GM08714 (cell line): Measurements from ENCODE around the gene RPS19BP1.

Experiments used
- H3K4me3 ChIP-seq: fragments of 200-500 bp; sonication (Bioruptor generic); 2 replicates; pipeline ENCODE4 v1.5.1; 2014; ENCODE audit warnings: mild to moderate bottlenecking, low read length, inconsistent platforms
- ZNF274 ChIP-seq: IDR thresholded peaks from 2 replicates; pipeline ENCODE4 v1.6.1; 2012; ENCODE audit warnings: mild to moderate bottlenecking, low read depth, low read length

The RPS19BP1 gene

DNA sequence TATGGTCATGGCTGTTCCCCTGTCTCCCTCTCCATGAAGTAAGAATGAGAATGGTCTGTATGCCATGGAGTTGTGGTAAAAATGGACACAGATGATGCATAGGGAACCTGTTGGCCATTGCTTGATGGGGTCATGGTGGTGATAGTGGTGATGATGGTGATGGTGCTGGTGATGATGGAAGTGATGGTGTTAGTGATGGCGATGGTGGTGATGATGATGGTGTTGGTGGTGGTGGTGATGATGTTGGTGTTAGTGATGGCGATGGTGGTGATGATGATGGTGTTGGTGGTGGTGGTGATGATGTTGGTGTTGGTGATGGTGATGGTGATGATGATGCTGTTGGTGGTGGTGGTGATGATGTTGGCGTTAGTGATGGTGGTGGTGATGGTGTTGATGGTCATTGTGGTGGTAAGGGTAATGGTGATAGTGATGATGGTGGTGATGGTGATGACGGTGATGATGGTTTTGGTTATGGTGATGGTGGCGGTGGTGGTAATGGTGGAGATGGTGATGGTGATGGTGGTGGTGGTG, 32.9 kb upstream of the RPS19BP1 start:
- no peak overlapping the region for H3K4me3 ChIP-seq
- no peak for TF ChIP-seq ZNF274

DNA sequence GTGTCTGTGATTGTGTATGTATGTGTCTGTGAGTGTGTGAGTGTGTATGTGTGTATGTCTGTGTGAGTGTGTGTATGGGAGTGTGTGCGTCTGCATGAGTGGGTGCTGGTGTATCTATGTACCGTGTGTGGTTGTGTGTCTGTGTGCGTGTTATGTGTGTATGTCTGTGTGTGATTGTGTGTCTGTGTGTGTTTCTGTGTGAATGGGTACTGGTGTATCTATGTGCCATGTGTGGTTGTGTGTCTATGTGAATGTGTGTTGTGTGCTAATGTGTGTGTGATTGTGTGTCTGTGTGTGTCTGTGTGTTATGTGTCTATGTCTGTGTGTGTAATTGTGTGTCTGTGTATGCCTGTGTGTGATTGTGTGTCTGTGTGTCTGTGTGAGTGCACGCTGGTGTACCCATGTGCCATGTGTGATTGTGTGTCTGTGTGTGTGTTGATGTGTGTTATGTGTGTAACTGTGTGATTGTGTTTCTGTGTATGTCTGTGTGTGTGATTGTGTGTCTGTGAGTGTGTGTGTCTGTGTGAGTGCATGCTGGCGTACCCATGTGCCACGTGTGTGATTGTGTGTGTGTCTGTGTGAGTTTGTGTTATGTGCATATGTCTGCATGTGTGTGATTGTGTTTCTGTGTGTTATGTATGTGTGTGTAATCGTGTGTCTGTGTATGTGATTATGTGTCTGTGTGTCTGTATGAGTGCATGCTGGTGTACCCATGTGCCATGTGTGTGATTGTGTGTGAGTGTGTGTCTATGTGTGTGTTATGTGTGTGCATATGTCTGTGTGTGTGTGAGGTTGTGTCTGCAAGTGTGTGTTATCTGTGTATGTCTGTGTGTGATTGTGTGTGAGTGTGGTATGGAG, 31.3 kb upstream of the RPS19BP1 start:
- H3K4me3 ChIP-seq = no peak overlapping the region
- no peak for TF ChIP-seq ZNF274

DNA sequence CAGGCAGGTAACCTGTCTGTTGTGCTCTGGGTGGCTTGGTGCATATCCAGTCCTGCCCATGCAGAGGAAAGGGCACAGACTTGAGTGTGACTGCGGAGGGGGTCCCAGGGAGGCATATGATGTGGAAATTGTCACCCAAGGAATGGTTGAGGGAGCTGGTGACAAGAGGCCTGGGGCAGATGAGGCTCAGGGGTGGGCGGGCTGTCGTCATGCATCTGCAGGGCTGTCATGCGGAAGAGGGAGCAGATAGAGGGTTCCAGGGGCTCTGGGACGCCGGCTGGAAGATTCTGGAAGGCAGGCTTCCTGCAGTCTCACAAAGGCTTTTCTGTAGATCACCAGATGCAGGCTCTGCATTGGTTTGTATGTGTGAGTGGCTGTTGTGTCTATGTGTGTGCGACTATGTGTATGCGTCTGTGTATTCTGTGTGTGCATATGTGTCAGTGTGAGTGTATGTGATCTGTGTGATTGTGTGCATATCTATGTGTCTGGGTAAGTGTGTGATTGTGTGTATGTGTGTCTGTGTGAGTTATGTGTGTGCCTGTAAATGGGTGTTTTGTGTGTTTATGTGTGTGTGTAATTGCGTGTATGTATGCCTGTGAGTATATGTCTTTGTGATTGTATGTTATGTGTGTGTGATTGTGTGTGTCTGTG, 30.4 kb upstream of the RPS19BP1 start:
- H3K4me3 ChIP-seq = no peak overlapping the region
- no peak for TF ChIP-seq ZNF274

DNA sequence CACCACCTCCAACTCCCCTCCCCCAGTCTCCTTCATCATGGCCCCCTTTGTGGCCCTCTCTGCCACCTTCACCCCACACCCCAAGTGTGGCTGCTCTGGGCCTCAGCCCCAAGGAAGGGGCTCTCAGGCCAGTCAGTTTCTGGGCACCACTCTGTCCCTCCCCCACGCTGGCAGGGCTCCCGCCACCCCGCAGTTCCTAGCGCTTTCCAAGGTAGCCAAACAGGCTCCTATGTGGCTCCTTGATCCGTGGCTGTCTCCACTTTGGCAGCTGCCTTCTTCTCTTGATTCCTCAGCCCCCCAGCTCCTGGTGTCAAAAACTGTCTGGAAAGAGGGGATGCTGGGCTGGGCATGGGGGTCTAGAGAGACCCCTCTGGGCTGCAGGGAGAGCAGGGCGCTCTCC, 27.6 kb upstream of the RPS19BP1 start:
- TF ChIP-seq ZNF274 = no peak
- no peak overlapping the region for H3K4me3 ChIP-seq

DNA sequence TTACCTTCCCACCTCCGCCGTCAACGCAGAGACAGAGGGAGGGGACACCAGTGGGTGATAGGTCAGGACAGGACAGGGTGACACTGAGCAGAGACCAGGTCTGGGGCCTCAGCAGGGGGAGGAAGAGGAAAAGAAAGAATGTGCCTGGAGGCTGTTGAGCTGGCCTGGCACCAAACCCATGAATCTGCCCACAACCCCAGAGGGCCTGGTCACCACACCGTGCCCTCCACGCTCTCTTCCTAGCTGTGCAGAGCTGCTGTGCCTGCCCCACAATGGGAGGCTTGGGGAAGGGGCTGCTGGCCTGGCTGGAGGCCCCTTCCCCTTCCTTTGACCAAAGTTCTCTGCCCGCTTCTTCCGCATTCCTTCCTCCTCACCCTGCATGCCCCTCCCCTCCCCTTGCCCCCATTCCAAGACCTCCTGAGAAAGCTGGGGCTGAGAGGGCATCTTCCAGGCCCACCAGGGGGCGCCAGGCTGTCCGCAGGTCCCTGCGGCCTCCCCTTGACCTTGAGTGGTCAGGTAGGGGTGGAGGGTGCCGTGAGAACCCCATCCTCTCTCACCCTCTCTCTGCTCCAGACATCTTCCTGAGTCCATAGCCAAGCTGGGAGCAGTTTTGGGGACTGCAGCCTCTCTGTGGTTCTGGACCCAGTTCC, 27.0 kb upstream of the RPS19BP1 start:
- no peak overlapping the region for H3K4me3 ChIP-seq
- TF ChIP-seq ZNF274 = no peak

DNA sequence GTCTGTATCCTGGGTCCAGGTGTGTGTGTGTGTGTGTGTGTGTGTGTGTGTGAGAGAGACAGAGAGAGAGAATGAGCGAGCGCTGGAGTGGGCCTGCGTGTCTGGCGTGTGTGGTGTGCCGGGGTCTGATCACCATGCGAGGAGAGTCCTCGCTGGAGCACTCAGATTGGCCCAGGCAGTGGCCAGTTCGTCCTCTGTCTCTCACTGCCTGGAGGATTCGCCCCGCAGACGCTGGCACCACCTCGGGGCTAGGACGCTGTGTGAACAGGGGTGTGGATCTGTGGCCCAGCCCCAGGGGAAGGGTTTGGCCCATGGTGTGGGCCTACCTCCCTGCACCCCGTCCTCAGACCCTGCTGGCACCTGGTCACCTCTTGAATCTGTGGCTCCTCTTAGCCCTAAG, 26.4 kb upstream of the RPS19BP1 start:
- no peak for TF ChIP-seq ZNF274
- no peak overlapping the region for H3K4me3 ChIP-seq

DNA sequence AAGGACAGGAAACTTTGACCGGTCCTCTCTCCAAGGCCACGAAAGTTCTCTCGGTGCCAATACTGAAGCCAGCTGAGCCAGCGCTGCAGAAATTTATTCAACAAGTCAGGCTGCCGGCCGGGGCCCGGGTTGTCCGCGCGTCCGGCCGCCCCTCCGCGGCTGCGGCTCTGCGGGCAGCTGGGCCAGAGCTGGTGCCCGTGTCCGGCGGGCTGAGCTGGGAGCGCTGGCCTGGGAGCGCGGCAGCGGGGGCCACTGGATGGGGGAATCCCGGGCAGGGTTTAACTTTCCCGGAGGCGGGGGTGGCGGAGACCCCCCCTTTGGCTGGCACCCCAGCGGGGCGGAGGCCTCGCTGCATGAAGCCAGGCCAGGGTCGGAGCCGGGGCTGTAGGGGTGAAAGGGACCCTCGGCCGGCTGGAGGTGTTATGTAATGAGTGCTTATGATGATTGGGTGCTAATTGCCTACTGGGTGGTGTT, 25.7 kb upstream of the RPS19BP1 start:
- H3K4me3 ChIP-seq = no peak overlapping the region
- no peak for TF ChIP-seq ZNF274

DNA sequence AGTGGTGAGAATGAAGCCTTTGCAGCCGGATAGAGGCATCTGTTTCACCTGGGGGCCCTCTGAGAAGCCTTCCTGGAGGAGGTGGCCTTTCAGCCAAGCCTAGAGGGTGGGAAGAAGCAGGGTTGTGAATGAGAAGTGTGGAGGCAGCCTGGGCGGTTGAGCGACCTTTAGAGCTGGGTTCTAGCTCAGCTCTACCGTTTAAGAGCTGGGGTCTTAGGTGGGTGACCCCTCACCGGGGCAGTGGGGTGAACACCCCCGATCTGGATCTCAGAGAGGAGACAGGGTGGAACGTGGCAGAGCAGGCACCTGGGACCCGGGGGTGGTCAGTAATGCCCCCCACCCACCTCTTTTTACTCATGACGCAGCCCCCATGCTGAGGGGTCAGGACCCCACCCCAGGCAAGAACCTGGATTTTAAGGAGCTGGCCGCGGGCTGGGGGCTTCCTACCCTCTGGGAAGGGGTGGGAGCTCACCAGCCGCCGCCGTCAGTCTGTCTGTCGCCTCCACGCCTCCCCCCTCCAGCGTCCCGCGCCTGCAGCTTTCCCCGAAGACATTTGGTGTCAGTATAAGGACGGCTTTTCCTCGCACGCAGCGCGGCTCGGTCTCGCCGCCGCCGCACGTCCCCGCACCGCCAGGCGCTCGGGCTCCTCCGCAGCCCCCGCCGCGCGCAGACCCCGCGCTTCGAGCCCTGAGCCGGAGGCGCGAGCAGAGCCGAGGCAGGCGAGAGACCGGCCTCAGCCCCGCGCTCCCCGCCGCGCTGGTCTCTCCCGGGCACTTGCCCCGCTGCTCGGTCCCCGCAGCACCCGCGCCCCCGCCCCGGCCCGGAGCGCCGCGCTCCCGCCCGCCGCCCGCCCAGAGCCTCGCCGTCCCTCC, 24.7 kb upstream of the RPS19BP1 start:
- TF ChIP-seq ZNF274 = no peak
- no peak overlapping the region for H3K4me3 ChIP-seq

DNA sequence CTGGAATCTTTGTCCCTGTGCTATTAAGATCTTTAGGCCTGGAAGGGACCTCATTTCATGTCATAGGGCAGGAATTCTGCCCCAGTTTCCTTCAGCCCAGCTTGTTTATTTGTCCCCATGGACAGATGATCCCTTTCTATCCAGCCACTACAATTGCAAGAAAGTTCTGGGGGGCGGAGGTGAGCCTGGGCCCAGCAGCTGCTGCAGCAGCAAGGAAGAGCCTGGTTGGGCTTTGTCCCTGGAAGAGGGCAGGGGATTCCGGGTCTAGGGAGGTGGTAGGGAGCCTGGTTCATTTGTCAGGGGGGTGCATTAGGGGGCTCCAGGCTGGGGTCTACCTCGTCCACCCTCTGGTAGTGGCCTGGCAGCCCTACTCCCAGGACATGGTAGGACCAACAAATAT, 21.6 kb upstream of the RPS19BP1 start:
- no peak overlapping the region for H3K4me3 ChIP-seq
- no peak for TF ChIP-seq ZNF274

DNA sequence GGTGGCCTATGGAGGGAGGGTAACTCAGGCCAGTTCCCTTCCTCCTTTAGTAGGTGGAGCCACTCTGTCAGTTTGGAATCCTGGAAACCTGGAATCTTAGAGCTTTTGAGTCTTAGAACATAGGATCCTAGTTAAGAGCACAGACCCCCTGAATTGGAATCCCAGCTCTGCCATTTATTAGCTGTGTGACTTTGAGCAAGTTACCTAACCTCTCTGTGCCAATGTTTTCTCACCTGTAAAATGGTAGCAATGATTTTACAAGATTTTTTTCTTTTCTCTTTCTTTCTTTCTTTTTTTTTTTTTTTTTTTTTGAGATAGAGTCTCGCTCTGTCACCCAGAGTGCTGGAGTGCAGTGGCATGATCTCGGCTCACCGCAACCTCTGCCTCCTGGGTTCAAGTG, 20.9 kb upstream of the RPS19BP1 start:
- no peak for TF ChIP-seq ZNF274
- H3K4me3 ChIP-seq = no peak overlapping the region

DNA sequence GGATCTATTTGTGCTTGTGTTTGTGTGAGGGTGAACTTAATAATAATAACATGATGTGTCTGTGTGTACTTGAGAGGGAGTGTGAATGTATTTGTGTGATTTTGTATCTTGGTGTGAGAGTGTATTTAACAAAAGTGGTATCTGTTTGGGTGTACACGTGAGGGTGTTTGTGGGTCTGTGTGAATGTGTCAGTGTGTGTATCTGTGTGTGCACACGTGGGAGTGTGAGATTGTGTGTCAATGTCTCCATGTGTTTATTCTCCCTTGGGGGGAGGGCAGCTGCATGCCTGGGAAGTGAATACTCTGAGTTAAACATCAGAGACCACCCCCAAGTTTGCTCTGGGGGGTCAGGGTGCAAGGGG, 15.0 kb upstream of the RPS19BP1 start:
- no peak overlapping the region for H3K4me3 ChIP-seq
- TF ChIP-seq ZNF274 = no peak

DNA sequence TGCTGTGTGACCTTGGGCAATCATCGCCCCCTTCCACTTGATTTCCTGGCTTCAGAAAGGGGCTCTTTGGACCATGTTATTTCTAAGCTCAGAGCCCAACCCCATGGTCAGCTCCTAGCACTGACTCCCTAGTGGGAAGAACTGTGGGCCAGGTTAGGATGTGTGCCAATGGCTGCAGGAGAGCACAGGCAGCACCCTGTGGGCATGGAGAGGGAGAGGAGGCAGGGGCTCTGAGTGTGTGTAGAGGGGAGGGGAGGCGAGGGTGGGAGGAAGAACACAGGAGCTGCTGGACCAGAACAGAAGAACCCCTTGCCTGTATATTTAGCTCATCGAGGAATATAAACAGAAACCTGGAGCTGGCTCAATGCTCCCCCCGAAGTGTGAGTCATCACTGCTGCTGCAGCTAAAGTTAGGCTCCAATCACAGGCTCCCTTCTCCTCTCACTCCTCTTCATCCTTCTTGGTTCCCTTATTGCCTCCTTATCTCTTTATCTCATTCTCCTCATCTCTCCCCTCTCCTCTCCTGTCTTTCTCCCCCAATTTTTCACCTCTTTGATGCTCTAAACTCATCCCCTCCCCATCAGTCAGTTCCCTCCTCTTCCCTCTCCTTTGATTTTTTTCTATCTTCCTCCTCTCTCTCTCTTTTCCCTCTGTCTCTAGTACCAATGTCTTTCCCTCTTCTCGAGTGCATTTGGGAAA, 14.5 kb upstream of the RPS19BP1 start:
- TF ChIP-seq ZNF274 = no peak

More for the DNA sequence above, 14.5 kb upstream of the RPS19BP1 start:
- no peak overlapping the region for H3K4me3 ChIP-seq
